ENCODE results near the gene NFYB.
"Not testable (repeated sequence)": the region's sequence is repeated elsewhere in the genome, so short reads cannot be mapped to it uniquely, and the experiment has no call there.

NFYB gene

DNA sequence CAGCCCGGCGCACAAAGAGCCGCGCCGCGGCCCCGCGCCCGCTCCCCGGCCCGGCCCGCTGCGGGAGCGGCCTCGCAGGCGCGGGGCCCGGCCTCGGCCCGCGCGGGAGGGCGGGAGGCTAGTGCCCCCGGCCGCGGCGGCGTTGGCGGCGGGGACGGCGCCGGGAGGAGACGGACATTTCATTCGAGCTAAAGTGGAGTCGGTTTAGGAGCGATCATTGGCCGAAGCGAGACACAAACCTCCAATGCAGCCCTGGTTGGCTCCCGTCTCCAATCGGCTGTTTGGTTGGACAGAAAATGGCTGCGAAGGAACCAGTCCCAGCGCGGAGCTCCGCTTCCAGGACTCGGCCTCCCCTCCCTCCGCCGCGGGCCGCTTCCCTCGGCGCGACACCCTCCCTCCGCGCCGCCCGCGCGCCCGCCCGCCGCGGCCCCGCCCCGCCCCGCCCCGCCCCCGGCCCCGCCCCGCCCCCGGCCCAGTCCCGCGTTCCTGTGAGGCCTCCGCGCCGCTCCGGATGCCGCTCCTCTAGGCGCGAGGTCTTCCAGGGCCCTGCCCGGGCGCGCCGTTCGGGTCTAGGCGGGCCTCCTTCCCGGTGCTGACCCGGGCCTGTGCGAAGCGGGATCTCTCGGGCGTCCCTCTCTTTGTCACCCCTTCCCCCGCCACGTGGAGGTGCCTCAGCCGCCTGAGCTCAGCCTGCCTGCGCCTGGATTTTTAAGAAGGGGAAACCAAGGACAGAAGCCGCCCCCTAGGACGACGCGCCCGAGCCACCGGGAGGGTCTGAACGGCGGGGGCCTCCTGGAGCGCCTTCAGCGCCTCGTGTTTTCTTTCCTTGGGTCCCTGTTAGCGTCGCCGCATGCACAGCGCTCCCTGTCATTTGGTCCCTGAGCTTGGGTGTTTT is at the start of gene NFYB:
Gene NFYB, minus strand, starts transcription at position 309 of the 895 bp plus-strand sequence. CDS start 2,757 bp downstream, outside the sequence.
- in situ Hi-C loops (cut with MboI; ENCODE audit: low sequenced_read_pairs) = no loop called here

DNA sequence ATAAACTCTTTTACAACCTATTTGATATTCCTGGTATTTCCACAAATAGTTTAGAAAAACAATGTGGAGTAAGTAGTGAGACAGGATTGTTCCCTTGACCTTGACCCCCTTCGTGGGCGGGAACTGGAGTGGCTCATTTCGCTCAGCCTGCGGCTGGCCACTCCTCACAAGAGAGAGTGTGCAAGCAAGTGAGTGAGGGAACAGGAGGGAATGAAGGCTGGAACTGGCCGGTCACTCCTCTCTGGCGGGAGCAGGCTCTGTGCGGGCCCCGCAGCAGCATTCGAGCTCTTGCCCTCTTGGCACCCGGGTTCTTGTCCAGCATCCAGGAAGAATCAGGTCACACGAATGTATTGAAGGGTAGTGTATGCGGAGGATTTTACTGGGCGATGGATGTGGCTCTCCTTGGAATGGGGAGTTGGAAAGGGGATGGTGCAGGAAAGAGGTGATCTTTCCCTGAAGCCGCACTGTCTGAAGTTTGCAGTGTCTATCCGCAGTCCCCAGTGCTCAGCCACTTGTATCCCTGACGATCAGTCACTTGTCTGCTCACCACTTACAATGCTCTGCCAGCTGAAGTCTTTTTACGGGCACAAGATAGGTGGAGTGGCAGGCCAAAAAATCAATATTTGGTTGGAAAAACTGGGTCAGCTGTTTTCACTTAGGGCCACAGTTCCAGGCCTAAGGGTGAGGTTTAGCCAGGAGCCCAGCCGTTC is 49.6 kb upstream of the NFYB start:
- in situ Hi-C loops (cut with MboI; ENCODE audit: low sequenced_read_pairs) = loop anchor here (25.0 kb wide), 3 partner anchors 700 to 1200 kb away; no protein-coding TSS in a partner anchor

DNA sequence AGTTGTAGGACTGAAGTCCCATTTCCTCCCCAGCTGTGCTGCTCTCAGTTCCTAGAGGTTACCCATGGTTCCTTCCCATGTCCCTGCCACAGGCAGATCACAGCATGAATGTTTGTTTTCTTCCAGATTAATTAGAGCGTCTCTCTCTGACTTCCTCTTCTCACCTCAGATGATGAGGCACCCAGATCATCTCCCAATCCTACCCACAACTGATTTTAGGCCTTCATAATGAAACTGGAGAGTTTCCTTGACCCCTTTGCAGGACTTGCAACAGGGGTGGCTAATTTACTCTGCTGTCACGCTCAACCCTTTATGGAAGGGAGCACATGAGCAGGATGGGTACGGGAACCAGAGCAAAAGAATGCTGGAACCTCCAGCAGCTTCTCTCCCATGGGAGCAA is 45.4 kb upstream of the NFYB start:
- in situ Hi-C loops (cut with MboI; ENCODE audit: low sequenced_read_pairs) = loop anchor here (25.0 kb wide), 3 partner anchors 704 to 1204 kb away; no protein-coding TSS in a partner anchor

DNA sequence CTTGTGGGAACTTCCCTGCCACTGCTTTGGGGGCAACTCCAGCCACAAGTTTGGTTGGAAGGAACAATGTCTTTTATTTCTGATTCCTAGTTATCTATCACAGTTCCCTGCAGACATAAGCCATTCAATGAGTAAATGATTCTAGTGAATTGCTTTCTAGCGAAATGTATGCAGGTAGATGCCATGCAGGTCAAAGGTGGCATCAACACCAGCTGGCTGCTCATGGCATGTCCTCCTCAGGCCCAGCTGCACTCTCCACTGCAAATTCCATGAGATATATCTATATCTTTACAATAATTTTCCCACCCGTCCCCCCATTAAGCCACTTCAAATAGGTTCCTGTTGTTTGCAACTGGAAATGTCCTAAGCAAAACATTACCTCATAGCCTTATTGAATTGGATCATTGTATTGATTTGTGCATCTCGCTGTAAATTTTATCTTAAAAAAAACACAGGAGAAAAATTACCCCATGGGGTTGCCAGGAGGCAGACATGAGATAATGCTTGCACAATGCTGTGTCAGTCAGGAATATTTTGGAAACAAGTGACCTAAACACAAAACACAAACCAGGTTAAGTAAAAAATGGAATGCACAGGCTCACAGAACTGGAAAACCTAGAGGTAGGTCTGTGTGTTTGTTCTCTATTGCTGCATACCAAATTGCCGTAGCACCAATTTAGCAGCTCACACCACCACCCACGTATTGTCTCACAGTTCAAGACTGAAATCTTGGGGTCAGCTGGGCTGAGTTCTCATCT is 44.8 kb upstream of the NFYB start:
- in situ Hi-C loops (cut with MboI; ENCODE audit: low sequenced_read_pairs) = loop anchor here (25.0 kb wide), 3 partner anchors 705 to 1205 kb away; no protein-coding TSS in a partner anchor

DNA sequence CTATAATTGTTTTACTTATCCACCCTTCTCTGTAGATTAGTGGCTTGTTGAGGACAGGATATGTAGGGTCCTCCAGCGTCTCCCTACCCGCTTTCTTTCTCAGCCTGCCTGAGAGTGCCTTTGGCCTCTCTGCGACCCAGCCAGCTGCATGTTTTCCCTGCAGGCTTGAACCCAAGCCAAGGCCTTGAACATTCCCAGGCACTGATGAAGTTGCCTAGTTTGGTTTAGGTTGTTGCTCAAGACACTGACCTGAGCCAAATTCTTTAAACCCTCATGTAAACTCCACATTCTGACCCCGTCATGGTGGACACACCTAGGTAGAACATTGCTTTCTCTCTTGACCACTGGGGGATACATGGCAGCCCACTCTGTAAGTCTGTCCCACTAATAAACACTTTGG is 44.1 kb upstream of the NFYB start:
- in situ Hi-C loops (cut with MboI; ENCODE audit: low sequenced_read_pairs) = loop anchor here (25.0 kb wide), 3 partner anchors 705 to 1205 kb away; no protein-coding TSS in a partner anchor

DNA sequence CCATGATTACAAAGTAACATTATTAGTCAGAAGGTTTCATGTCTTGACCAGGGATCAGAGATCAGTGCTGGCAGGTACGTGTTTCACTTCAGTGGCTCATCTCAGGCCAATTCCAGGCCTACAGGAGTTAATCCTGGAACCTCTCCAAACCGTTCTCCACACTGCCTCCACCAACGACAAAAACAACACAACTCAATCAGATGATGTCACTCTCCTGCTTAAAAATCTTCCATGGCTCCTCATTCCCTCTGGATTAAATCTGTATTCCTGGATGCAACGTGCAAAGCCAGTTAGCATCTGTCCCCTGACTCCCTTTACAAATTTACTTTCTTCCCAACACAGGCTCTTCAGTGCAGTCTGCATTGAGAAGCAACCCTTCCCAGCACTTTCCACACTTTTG is 43.3 kb upstream of the NFYB start:
- in situ Hi-C loops (cut with MboI; ENCODE audit: low sequenced_read_pairs) = loop anchor here (25.0 kb wide), 3 partner anchors 706 to 1206 kb away; no protein-coding TSS in a partner anchor

DNA sequence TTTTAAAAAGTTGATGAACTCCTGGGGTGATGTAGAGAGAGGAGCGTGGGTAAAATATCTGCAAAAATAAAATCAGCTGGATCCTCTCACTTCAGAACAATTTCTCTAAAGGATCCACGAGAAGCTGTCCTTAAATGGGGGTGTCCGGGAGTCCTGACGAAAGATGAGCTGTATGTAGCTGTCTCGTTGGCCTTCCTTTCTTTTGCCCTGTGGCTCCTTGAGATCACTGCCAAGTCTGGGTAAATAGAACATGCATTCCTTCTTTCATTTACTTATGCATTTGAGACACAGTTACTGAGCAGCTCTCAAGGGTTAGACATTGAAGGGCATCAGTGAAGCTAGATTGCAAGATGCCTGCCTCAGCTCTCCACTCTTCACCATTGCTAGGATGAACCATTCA is 42.4 kb upstream of the NFYB start:
- in situ Hi-C loops (cut with MboI; ENCODE audit: low sequenced_read_pairs) = loop anchor here (25.0 kb wide), 3 partner anchors 707 to 1207 kb away; no protein-coding TSS in a partner anchor

DNA sequence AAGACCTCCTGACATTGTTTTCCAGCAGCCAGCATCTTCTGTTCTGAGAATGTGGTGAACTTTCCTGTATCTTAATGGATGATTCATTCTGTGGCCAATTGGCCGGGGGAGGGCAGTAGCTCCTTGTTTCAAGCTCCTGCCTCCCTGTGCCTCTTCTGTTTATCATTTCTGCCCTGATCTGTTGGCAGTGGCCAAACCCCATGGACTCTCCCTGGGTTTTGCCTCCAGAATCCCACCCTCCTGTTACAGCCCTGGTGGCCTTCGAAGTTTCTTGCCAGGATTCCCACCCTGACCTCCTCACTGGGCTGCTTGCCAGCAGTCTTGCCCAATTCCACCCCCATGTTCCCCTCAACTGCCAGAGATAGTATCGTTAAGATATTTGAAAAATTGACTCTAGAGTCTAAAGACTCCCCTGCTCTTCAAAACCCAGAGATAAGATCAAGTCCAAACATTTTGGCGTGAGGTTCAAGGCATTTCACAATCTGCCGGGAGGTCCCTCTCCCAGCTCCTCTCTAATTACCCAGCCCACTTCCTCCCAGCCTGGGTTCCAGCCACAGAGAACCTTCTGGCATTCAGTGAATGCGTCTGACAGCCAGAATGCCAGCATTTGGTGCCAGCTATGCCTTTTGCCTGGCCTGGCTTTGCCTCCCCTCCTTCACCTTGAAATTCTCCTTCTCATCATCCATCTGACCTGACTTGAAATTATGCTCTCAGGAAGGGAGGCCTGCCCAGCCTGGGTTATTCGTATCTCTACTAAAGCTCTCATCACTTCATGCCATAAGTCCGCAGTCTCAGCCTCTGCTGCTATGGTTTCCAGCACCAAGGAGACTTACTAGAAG is 39.9 kb upstream of the NFYB start:
- in situ Hi-C loops (cut with MboI; ENCODE audit: low sequenced_read_pairs) = loop anchor here (25.0 kb wide), 3 partner anchors 709 to 1209 kb away; no protein-coding TSS in a partner anchor

DNA sequence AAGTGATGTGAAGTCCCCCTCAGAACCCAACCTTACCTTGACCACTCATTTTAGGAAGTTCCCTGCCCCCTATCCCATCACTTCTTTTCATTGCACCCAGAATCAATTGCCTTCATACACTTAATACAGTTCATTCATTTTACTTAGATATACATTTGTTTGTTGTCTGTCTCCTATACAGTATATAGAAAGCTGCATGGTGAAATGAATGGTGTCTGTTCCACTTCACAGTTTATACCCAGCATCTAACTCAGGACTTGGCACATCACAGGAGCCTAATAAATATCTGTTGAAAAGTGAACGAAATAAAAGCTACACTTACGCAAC is 39.3 kb upstream of the NFYB start:
- in situ Hi-C loops (cut with MboI; ENCODE audit: low sequenced_read_pairs) = loop anchor here (25.0 kb wide), 3 partner anchors 710 to 1210 kb away; no protein-coding TSS in a partner anchor

DNA sequence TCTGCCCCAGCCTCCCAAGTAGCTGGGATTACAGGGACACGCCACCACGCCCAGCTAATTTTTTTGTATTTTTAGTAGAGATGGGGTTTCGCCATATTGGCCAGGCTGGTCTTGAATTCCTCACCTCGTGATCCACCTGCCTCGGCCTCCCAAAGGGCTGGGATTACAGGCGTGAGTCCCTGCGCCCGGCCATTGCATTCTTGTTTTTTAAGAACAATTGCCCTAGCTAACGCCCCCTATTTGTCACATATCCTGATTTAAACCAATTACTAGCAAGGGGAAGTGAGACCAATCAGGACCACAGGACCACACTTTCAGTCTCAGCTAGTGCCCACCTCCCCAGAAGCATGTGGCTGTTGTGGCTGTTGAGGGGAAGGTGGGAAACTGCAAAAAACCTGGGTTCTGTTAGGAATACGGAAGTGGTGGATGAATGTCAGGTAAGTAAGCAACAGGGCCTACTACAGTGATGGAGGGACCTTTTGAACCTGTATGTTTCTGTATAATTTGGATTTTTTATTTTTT is 37.8 kb upstream of the NFYB start:
- in situ Hi-C loops (cut with MboI; ENCODE audit: low sequenced_read_pairs) = loop anchor here (25.0 kb wide), 3 partner anchors 712 to 1212 kb away; no protein-coding TSS in a partner anchor

DNA sequence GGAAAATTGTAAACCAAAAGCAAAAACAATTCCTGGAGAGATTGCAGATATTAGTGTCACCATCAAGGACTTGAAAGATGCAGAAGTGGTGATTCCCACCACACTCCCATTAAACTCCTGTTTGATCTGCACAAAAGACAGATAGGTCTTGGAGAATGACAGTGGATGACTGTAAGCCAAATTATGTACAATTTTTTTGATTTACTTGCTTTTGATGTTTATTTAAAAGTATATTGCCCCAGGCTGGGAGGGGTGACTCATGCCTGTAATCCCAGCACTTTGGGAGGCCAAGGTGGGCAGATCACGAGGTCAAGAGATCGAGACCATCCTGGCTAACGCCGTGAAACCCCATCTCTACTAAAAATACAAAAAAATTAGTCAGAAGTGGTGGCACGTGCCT is 35.8 kb upstream of the NFYB start:
- in situ Hi-C loops (cut with MboI; ENCODE audit: low sequenced_read_pairs) = not testable (repeated sequence)

DNA sequence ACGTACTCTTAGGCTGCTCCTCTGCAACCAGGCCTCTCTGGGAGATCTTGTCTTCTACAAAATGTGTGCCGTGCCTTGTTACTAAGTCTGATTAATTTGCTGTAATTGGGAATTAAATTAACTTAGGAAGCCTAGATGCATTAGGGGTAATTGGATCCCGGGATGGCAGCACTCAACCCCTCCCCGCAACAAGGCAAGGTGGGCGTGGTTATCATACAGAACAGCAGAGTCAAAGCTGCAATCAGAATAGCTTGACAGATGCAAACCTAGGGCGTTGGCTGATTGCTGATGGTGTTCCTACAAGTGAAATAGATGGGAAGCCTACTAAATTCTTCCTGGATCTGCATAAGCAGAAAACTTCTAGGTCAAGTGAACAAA is 34.5 kb upstream of the NFYB start:
- in situ Hi-C loops (cut with MboI; ENCODE audit: low sequenced_read_pairs) = no loop called here

DNA sequence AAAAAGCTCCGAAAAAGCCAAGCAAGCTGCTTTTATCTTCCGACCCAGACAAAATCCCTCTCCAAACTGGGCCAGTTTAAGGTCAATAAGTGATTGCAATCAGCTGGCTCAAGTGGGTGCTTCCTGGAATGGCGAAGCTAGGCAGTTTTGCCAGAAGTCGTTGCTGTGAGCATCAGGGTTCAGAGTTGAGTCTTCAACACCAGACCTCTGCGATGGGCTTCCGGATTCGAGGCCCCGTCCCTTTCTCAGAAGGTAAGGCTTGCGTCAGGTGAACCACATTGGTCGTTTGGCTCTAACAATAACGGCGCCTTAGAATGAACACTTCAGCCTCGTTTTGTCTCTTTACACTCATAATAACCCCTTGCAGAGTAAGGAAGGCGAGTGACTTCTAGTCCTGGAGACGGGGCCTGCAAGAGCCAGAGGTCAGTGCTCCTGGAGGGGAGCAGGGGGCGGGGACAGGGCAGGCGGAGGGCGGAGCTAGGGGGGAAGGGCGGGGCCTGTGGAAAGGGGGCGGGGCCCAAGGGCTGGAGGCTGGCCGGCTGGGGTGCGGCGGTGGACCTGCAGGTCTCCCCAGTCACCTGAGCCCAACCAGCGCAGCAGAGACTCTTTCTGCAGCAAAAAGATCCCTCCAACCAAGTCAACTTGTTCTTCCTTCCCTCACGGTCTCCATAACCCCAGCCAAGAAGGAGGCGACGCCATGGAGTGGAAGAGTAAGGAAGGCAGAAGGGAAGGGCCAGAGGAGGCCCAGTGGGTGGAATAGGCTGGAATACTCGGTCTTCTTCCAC is 34.0 kb upstream of the NFYB start:
- in situ Hi-C loops (cut with MboI; ENCODE audit: low sequenced_read_pairs) = no loop called here

DNA sequence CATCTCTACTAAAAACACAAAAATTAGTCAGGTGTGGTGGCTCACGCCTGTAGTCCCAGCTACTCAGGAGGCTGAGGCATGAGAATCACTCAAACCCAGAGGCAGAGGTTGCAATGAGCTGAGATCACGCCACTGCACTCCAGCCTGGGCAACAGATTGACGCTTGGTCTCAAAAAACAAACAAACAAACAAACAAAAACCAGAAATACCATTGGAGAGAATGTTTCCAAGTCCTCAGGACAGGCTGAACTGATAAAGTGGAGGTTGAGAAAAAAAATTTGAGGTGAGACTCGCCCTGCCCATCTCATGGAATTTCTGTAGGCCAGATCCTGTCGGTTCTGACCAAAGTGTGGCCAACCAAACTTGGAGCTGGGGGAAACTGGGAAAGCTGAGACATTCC is 30.6 kb upstream of the NFYB start:
- in situ Hi-C loops (cut with MboI; ENCODE audit: low sequenced_read_pairs) = no loop called here

DNA sequence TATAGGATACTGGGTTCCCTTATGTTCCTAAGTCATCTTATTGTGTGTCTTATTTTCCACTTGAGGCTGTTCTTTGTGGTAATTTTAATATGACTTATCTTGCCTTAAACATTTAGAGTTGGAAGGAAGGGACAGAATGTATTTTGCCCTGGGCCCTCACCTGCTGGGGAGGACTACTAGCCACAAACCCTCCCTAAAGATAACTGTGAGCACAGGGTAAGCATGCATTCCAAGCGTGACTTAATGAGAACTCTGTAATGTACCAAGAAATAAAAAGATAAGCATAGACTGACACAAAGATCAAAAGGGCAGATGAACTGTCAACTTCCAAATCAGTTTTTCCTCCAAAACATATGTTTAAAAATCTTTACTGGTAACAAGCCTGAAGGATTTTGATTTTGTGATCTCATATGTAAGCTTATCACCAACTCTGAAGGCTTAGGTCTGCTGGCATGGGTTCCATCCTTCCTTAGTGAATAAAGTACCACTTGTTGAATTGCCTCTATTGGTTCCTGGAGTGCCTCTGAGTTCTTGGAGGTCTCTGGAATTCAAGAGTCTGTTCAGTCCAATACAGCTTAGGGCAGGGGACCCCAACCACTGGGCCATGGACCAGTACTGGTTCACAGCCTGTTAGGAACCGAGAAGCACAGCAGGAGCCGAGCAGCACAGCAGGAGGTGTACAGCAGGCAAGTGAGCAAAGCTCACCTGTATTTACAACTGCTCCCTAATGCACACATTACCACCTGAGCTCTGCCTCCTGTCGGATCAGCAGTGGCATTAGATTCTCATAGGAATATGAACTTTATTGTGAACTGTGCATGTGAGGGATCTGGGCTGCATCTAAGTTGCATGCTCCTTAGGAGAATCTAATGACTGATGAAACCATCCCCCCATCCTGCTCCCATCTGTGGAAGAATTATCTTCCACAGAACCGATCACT is 29.8 kb upstream of the NFYB start:
- in situ Hi-C loops (cut with MboI; ENCODE audit: low sequenced_read_pairs) = no loop called here

DNA sequence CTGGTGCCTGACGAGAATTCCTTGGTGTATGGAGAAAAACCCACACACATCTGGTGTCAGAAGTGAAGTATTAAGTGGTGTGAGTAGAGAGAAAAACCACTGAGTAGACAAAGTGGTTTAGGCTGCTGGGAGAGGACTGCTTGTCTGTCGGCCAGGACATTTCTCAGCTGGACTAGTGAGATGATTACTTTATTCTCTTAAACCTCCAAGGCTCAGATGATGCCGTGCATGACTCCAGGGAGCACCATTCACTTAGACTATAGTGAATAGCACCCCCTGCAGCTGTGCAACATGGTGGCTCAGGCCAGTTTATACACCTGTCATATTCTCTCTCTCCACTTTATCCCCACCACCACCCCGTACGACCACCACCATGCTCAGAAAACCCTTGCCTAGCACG is 28.5 kb upstream of the NFYB start:
- in situ Hi-C loops (cut with MboI; ENCODE audit: low sequenced_read_pairs) = no loop called here

DNA sequence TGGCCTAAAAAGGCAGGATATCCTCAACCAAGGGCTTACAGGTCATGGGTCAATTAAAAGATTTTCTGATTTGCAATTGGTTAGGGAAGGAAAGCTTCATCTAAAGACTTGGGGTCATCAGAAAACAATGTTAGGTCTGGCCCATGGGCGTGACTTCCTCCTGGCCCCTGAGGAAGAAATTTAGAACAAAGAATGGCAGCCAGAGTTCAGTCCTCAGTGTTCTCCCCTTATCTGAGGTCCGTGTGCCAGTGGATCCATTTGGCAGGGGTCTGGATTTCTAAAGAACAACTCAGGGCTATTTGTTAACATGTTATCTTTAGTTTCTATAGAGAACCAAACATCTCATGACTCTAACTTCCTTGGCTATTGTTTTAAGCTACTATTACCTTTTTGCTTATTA is 27.8 kb upstream of the NFYB start:
- in situ Hi-C loops (cut with MboI; ENCODE audit: low sequenced_read_pairs) = no loop called here

DNA sequence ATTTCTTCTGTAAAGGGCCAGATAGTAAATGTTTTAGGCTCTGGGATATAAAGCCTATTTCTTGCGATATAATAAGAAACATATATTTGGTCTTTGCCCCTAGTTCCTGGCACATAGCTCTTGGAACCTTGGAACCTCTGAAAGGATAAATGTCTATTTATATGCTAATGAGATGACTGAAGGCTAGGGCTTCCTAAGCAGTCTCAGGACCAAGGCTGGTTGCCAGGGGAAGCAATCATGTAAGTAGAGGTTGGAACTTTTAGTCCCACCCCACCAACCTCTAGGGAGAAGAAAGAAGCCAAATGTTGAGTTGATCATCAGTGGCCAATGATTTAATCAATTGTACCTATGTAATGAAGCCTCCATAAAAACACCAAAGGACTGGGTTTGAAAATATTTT is 26.6 kb upstream of the NFYB start:
- in situ Hi-C loops (cut with MboI; ENCODE audit: low sequenced_read_pairs) = no loop called here
